GM23338 (cell line): ENCODE results near the gene FAAP100. TPM values are rescaled to one million over a fixed set of nuclear protein-coding genes. Genes with fewer than 3 reads are reported as not detected.

Experiments used
- ATAC-seq: fragments of 200-7000 bp; cut with Tn5 transposase; 3 replicates; pipeline ENCODE4 v1.9.1; 2020
- DNase-seq: peaks from one replicate; pipeline ENCODE4 v3.0.0-alpha.2; 2015; ENCODE audit warnings: low spot score
- H2AFZ ChIP-seq: fragments of 200-600 bp; sonication (generic); 2 replicates; pipeline ENCODE4 v1.8.0; 2016; ENCODE audit warnings: antibody characterized with exemption, mild to moderate bottlenecking, moderate library complexity
- H3F3A ChIP-seq: fragments of 200-600 bp; sonication (generic); replicated peaks from 2 replicates; pipeline ENCODE4 v1.8.0; 2017; ENCODE audit warnings: antibody characterized with exemption, mixed run types, low read depth
- H3K27ac ChIP-seq: fragments of 200-600 bp; sonication (generic); 2 replicates; pipeline ENCODE4 v1.6.1; 2016; ENCODE audit warnings: low read depth
- H3K27me3 ChIP-seq: fragments of 200-600 bp; sonication (generic); 2 replicates; pipeline ENCODE4 v1.8.0; 2016; ENCODE audit warnings: mild to moderate bottlenecking, mixed run types, moderate library complexity; ENCODE audit not compliant: insufficient read depth
- H3K36me3 ChIP-seq: fragments of 200-600 bp; sonication (generic); 2 replicates; pipeline ENCODE4 v1.8.0; 2016; ENCODE audit warnings: mild to moderate bottlenecking; ENCODE audit not compliant: insufficient read depth
- H3K4me1 ChIP-seq: fragments of 200-600 bp; sonication (generic); 2 replicates; pipeline ENCODE4 v1.8.0; 2016; ENCODE audit warnings: mild to moderate bottlenecking, moderate library complexity; ENCODE audit not compliant: insufficient read depth
- H3K4me2 ChIP-seq: fragments of 200-600 bp; sonication (generic); 2 replicates; pipeline ENCODE4 v1.7.1; 2017; ENCODE audit warnings: mixed run types
- H3K4me3 ChIP-seq: fragments of 200-600 bp; sonication (generic); 2 replicates; pipeline ENCODE4 v1.6.1; 2016; ENCODE audit warnings: mixed run types
- H3K79me2 ChIP-seq: fragments of 200-600 bp; sonication (generic); replicated peaks from 2 replicates; pipeline ENCODE4 v1.8.0; 2017; ENCODE audit warnings: mild to moderate bottlenecking; ENCODE audit not compliant: insufficient read depth
- H3K9me2 ChIP-seq: fragments of 200-600 bp; sonication (generic); 2 replicates; pipeline ENCODE4 v1.8.0; 2017; ENCODE audit not compliant: insufficient read depth
- H4K20me1 ChIP-seq: fragments of 200-600 bp; sonication (generic); replicated peaks from 2 replicates; pipeline ENCODE4 v1.8.0; 2017; ENCODE audit warnings: mild to moderate bottlenecking; ENCODE audit not compliant: insufficient read depth
- H3K27ac Mint-ChIP-seq: 2 replicates; pipeline ENCODE4 v1.8.0; 2020; ENCODE audit warnings: inconsistent platforms, mild to moderate bottlenecking, moderate library complexity, mixed read lengths
- H3K27me3 Mint-ChIP-seq: 3 replicates; pipeline ENCODE4 v1.8.0; 2022; ENCODE audit warnings: low read depth, mild to moderate bottlenecking, moderate library complexity, mixed read lengths, inconsistent platforms; ENCODE audit not compliant: insufficient read depth, poor library complexity
- H3K36me3 Mint-ChIP-seq: 3 replicates; pipeline ENCODE4 v1.8.0; 2021; ENCODE audit warnings: low read depth, mild to moderate bottlenecking, inconsistent platforms, moderate library complexity, mixed read lengths
- H3K4me1 Mint-ChIP-seq: 3 replicates; pipeline ENCODE4 v1.8.0; 2020; ENCODE audit warnings: mild to moderate bottlenecking, inconsistent platforms, mixed read lengths
- H3K4me3 Mint-ChIP-seq: 3 replicates; pipeline ENCODE4 v1.8.0; 2021; ENCODE audit warnings: moderate library complexity, mild to moderate bottlenecking, inconsistent platforms, mixed read lengths
- H3K9me3 Mint-ChIP-seq: 3 replicates; pipeline ENCODE4 v1.8.0; 2020; ENCODE audit warnings: moderate library complexity, mild to moderate bottlenecking, inconsistent platforms, mixed read lengths
- CREB1 ChIP-seq: fragments of 250-450 bp; sonication (Bioruptor Pico); IDR thresholded peaks from 2 replicates; pipeline ENCODE4 v1.5.0; 2020; ENCODE audit warnings: low read depth, mild to moderate bottlenecking, moderate library complexity
- ETS1 ChIP-seq: IDR thresholded peaks from 2 replicates; pipeline ENCODE4 v1.6.1; 2016; ENCODE audit warnings: antibody characterized with exemption
- NANOG ChIP-seq: IDR thresholded peaks from 2 replicates; pipeline ENCODE4 v1.6.1; 2016; ENCODE audit warnings: antibody characterized with exemption, borderline replicate concordance
- POLR2AphosphoS5 ChIP-seq: IDR thresholded peaks from 2 replicates; pipeline ENCODE4 v1.6.1; 2016; ENCODE audit warnings: antibody characterized with exemption, low read depth
- STAT1 ChIP-seq: IDR thresholded peaks from one replicate; pipeline ENCODE4 v1.6.1; 2016; ENCODE audit warnings: antibody characterized with exemption; ENCODE audit not compliant: unreplicated experiment
- ZNF114 ChIP-seq: fragments of 250-450 bp; sonication (Bioruptor Pico); IDR thresholded peaks from 2 replicates; pipeline ENCODE4 v1.5.0; 2020; ENCODE audit warnings: mild to moderate bottlenecking, moderate library complexity
- ZNF331 ChIP-seq: fragments of 250-450 bp; sonication (Bioruptor Pico); IDR thresholded peaks from 2 replicates; pipeline ENCODE4 v1.5.0; 2020; ENCODE audit warnings: low read depth, mild to moderate bottlenecking, moderate library complexity
- polyA plus RNA-seq: library from polyadenylated mRNA; unstranded; fragments of >200 nt; fragmentation: Nextera tagmentation; extraction: Ambion mirVana; gene quantifications from 2 replicates; pipeline ENCODE4 v1.2.1, GENCODE V29; 2016
- total RNA-seq: library from RNA; depleted of rRNA; stranded (reverse); fragments of >200 nt; shearing (Covaris generic); gene quantifications from 2 replicates; pipeline ENCODE4 v1.2.3, GENCODE V29; 2014

The FAAP100 gene
- total and polyA plus RNA-seq, 2 experiments from 2014 or later, result 16.0 to 50.5 TPM

- Histone ChIP-seq H3K4me2 (peak within 1 kb of the TSS; percentile 96), H3K4me3 (peak within 1 kb of the TSS; percentile 97), H3K36me3 (peaks cover 36% of the 10 kb centered on the region), H3F3A (peaks cover 51% of the 10 kb centered on the region), H3K4me1 (peaks cover 20% of the 10 kb centered on the region), H3K79me2 (peaks cover 53% of the 10 kb centered on the region), H4K20me1 (peaks cover 40% of the 10 kb centered on the region), H2AFZ (no peak within 1 kb of the TSS), H3K27me3 (no peaks in the 10 kb centered on the region), H3K27ac (peak within 1 kb of the TSS; percentile 94), H3K9me2 (no peaks in the 10 kb centered on the region)
- Mint-ChIP-seq H3K27ac (peak within 1 kb of the TSS; percentile 91), H3K4me1 (peaks cover 28% of the 10 kb centered on the region), H3K27me3 (peaks cover 66% of the 10 kb centered on the region), H3K36me3 (peaks cover 46% of the 10 kb centered on the region), H3K9me3 (peaks cover 38% of the 10 kb centered on the region), H3K4me3 (peak within 1 kb of the TSS; percentile 98)
- ATAC-seq, result peak; percentile 2; the same call in 2 of the 3 replicates
- TF ChIP-seq POLR2AphosphoS5 (peak; percentile 93), ETS1 (peak; percentile 26; the same call in 1 of the 2 replicates), ZNF331 (CRISPR knock-in tag) (no peak), STAT1 (no peak), CREB1 (CRISPR knock-in tag) (no peak)
- peak; percentile 92 for DNase-seq
These were observed 39.4 kb downstream of the FAAP100 start, which contains the start of gene ACTG1 for GRCh38 chr17:81512562-81513371. Gene ACTG1, minus strand, starts transcription at chr17:81512799. Its CDS starts 445 bp downstream, at chr17:81512354.

- Histone ChIP-seq H3K36me3 (peaks cover 36% of the 10 kb centered on the region), H3K4me3 (peak overlapping the region; percentile 97), H2AFZ (no peak overlapping the region), H3K79me2 (peaks cover 53% of the 10 kb centered on the region), H3K9me2 (no peaks in the 10 kb centered on the region), H4K20me1 (peaks cover 40% of the 10 kb centered on the region), H3F3A (peaks cover 51% of the 10 kb centered on the region), H3K27me3 (no peaks in the 10 kb centered on the region), H3K4me2 (peak overlapping the region; percentile 96), H3K27ac (peak overlapping the region; percentile 69; the same call in 1 of the 2 replicates), H3K4me1 (peaks cover 20% of the 10 kb centered on the region)
- H3K4me1 Mint-ChIP-seq, result peaks cover 27% of the 10 kb centered on the region
- H3K9me3 Mint-ChIP-seq, result peaks cover 42% of the 10 kb centered on the region
- H3K27ac Mint-ChIP-seq, result peak overlapping the region; percentile 91
- no peak for DNase-seq
- ATAC-seq, result no peak
- peak overlapping the region; percentile 98 for H3K4me3 Mint-ChIP-seq
- peaks cover 50% of the 10 kb centered on the region for H3K36me3 Mint-ChIP-seq
- peaks cover 64% of the 10 kb centered on the region for H3K27me3 Mint-ChIP-seq
- TF ChIP-seq POLR2AphosphoS5 (peak; percentile 52; the same call in 1 of the 2 replicates), NANOG (no peak)
These were observed 40.2 kb downstream of the FAAP100 start for GRCh38 chr17:81511804-81512561.

- Histone ChIP-seq H3K4me2 (peak overlapping the region; percentile 96), H3K27ac (peak overlapping the region; percentile 69; the same call in 1 of the 2 replicates), H3K36me3 (peaks cover 36% of the 10 kb centered on the region), H3K4me1 (peaks cover 20% of the 10 kb centered on the region), H2AFZ (no peak overlapping the region), H4K20me1 (peaks cover 40% of the 10 kb centered on the region), H3K4me3 (peak overlapping the region; percentile 97), H3F3A (peaks cover 51% of the 10 kb centered on the region), H3K27me3 (no peaks in the 10 kb centered on the region), H3K9me2 (no peaks in the 10 kb centered on the region), H3K79me2 (peaks cover 49% of the 10 kb centered on the region)
- peaks cover 42% of the 10 kb centered on the region for H3K9me3 Mint-ChIP-seq
- DNase-seq (no peak), ATAC-seq (no peak)
- H3K4me1 Mint-ChIP-seq, result peaks cover 23% of the 10 kb centered on the region
- H3K36me3 Mint-ChIP-seq, result peaks cover 50% of the 10 kb centered on the region
- H3K27me3 Mint-ChIP-seq, result peaks cover 63% of the 10 kb centered on the region
- H3K4me3 Mint-ChIP-seq, result peak overlapping the region; percentile 98
- peak overlapping the region; percentile 91 for H3K27ac Mint-ChIP-seq
- TF ChIP-seq ZNF114 (CRISPR knock-in tag) (no peak), ETS1 (no peak), POLR2AphosphoS5 (no peak)
These were observed 40.7 kb downstream of the FAAP100 start for GRCh38 chr17:81511554-81511803.
